HG03097 (cell line): ENCODE results near the gene AGBL4.

Experiments
- ATAC-seq: cut with Tn5 transposase; IDR thresholded peaks from one replicate; pipeline ENCODE4 v1.9.1; 2021; ENCODE audit not compliant: unreplicated experiment, low FRiP score

Gene AGBL4

DNA sequence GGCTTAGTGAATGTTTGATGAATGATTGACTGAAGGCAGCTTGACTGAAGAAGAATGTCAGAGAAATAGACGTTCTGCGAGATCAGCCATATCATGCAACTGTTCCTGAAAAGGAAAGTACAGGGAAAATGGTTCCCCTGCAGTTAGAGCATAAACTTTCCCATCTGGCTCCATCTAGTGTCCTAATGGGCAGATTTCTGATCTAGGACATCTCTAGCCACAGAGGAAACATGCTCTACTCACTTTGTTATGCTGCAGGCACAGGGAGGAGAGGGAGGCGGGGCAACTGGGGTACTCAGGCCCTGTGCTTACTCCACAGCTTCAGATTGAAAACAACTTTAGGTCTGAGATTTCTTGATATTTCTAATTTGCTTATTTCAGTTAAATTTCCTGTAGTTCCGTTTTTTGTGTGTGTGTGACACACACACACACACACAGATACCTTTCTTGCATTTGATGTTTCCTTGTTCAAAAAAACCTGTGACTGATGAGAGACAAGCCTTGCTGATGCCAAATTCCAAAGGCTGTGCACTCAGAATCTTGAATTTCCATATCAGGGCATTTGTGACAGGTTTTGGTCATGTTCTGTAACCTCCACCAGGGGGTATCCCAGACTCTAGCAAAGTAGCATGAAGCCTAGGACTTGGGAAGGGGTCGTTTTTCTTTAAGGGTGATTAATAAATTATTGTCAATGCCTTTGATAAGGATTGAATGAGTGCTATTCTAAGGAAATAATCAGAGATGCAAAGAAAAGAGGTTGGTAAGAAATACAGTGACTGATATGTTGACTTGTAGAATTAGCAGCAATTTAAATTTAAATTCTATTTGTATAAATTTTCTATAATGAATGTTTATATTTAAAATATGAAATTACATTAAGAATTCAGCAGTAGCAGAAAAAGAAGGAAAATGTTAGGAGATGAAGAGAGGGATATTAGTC lies 1107.4 kb downstream of the AGBL4 start:
- no peak for ATAC-seq

- ATAC-seq = no peak
Measured at GRCh38 chr1:48908606-48909005, 1115.1 kb downstream of the AGBL4 start.

DNA sequence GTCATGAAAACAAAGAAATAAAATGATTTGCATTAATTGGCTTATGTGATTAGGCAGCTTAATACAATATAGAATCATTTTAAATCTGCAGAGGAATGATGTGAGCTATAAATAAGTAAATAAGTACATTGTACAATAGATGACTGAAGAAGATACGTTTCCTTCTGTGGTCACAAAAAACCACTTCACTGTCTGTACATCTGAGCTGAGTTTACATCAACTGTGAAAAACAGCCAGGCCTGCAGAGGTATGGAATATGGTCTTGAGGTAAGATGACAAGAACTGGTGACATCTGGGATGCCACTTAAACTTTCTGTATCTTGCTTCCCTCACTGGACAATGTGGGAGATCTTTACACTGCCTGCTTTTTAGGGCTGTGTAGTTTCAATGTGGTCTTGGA lies 1117.0 kb downstream of the AGBL4 start:
- no peak for ATAC-seq

GRCh38 chr1:48906164-48906563 lies 1117.6 kb downstream of the AGBL4 start:
- no peak for ATAC-seq

GRCh38 chr1:48903291-48903690 lies 1120.5 kb downstream of the AGBL4 start:
- ATAC-seq = no peak

DNA sequence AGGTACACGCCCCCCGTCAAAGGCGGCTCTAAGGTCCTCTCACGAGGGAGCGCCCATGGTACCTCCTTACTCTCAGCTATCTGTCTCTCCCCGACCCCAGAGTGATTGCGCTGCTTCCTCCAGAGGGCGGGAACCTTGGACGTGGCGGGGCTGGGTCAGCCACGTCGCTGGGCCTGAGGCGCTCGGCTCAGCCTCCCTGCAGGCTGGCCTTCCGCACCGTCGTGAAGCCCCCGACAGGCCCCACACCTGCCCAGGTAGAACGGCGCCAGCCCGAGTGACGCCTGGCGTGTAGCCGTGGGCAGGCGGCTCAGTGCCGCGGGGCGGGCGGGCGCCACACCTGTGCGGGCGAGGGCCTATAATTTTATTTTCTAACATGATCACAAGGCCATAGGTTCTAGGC lies 1124.9 kb downstream of the AGBL4 start:
- no peak for ATAC-seq

- ATAC-seq = no peak
Measured at GRCh38 chr1:48889615-48890014, 1134.1 kb downstream of the AGBL4 start.

DNA sequence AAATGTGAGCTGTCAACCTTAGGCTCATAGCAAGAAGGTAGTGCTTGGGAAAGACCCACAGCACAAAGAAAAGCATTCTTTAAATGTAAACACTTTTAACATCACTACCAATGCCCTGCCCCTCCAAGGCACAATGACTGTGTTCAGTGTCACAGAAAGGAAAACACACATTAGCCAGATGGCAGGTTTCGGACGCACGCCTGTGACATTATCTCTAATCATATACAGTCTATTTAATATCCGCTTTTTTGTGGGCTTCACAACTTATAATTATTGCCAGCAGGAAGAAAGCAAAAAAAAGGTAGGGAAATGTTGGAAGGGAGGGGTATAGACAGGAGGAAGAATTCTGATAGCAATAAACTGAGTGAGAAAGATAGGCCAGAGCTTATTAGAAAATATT lies 1134.7 kb downstream of the AGBL4 start:
- ATAC-seq = no peak

DNA sequence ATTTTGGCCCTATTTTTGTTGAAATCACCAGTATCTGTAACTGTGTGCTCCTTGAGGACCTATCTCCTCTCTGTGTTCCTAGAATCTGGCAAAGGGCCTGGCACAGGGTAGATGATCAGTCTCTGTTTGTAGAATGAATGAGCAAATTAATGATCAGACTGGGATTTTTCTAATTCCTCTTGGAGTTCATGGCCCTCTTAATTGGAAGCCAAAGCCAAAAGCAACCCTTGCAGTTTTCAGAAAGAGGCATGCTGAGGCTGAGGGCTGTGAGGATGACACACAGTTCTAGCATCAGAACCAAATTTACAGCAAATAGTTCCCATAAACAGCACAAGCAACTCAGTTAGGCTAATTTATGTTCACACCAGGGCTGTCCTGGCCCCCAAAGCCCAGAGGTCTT lies 1136.0 kb downstream of the AGBL4 start:
- ATAC-seq = no peak

DNA sequence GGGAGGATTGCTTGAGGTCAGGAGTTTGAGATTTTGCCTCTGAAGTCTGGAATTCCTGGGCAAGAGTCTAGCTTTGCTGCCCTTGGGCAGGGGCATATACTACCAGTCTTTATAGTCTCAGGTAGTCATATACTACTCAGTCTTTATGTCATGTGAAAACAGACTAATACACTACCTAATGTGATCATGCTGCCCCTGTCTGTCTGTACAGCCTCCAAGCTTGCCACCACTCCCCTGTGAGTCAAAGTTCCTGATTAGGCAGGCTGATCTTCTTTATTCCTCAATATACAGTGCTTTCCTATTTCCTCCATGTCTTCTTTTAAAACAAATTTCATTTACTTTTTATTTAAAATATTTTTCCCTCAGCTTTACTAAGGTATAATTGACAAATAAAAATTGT lies 1141.7 kb downstream of the AGBL4 start:
- ATAC-seq = no peak

DNA sequence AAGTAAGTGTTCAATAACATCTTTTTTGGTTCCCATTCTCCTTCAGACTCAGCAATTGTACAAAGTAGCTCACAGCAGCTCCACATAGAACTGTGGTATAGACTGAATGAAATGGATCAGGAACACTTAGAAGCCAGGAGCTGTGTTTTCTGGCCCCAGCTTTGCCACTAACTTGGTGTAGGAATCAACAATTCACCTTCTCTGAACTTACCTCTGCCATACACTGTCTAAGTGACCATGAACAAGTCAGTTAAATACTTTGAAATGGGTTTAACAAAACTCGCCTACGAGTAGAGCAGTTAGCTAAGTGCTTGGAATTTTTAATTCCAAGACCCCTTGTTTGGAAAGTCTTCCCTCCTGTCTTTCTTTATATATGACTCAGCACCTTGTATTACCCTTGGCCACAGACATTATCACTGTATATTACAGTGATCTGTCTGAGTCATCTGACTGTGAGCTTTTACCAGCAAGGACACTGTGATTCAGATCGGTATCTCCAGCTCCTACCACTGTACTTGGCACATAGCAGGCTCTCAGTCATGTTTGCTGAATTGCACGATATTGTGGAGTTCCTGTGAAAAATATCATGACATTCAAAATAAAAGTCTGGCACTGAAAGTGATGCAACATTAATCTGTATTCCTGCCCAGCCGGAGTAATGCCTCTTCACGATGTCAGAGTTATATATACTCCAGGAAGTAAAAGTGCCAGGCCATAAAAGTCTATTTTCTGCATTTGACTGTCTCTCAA lies 1145.4 kb downstream of the AGBL4 start:
- ATAC-seq = no peak

DNA sequence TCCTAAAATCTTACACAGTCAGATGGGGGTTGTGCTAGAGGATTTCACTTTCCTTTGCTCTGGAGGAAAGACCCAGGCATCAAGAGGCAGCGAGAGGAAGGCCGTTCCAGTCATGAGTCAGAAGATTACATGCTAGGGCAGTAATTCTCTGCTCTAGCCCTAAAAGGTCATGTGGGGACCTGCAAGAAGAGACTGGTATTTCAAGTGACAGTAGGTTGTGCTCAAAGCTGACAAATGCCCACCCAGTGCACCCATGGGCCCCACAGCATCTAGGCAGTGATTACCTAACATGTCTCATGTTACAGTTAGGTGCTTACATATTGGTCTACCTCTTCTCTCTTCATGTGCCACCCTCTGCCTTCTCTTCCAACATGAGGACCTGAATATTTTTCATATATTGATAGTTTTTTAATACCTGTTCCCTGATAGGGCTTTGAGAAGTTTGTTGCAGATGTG lies 1147.4 kb downstream of the AGBL4 start:
- ATAC-seq = no peak

DNA sequence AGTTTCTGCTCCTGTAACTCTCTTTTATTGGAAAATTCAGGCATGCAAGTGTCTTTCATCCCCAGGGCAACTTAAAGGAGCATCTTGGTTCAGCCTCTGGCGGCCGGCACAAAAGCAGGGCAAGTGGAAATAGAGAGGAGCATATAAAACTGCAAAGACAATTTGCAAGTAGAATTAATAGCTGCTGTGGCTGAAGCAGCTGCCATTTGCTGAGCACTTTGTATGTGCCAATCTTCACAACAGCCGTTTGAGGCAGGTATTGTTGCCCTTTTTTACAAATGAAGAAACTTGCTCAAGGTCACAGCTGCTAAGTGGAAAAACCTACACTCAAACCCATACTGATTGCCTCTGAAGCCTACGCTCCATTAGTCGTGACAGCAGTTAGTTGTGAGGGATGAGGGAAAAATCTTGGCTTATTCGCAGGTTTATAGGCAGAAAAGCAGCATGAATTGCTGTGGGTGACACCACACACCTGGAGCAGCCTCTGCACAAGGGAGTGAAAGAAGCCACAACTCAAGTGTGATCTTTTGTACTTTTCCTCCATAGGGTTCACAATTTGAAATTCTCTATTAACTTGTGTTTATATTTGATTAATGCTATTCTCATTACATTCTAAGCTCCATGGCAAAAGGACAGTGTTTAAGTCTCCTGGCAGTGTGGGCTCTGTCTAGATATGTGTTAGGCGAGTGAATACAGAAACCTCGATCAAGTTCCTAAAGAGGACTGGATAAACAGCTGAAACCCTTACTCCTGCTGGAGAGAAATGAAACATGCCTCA lies 1148.0 kb downstream of the AGBL4 start:
- ATAC-seq = no peak

DNA sequence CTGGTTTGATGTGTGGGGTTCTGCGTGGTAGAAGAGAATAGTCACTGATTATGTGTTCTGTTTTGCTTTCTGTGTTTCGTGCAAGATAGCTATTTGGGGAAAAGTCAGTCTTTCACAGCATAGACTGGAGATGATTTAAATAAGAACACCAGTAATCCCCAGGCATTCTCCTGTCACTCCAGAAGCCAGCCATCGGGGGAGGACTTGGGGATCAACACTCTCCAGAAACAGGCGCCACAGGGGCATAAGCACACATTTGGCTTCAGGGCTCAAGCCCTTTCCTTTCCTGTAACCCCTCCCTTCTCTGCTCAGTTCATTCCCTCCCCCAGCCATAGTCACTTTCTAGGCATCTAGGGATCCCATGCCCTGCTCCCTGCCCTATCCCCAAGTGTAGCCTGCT lies 1149.8 kb downstream of the AGBL4 start:
- ATAC-seq = no peak

- ATAC-seq = no peak
Measured at GRCh38 chr1:48870596-48870995, 1153.2 kb downstream of the AGBL4 start.

- no peak for ATAC-seq
Measured at GRCh38 chr1:48869116-48869893, 1154.4 kb downstream of the AGBL4 start.

DNA sequence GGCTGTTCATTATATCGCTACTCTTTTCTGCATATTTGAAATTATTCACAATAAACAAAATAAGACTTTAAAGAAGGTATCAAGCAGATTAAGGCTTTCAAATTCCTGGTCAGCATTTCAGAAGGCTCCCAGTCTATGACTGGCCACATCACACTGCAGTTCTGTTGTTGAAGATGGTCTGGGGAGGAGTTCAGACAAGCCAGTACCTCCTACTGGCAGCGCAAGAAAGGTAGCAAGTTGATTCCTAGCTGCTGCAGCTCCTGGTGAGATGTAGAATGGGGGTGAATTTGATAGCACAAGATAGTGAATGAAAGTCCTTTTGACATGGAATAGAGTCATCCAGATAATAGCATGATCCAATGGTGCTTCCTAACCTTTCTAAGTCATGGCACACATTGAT lies 1158.8 kb downstream of the AGBL4 start:
- no peak for ATAC-seq

- no peak for ATAC-seq
Measured at GRCh38 chr1:48859456-48859855, 1164.3 kb downstream of the AGBL4 start.

DNA sequence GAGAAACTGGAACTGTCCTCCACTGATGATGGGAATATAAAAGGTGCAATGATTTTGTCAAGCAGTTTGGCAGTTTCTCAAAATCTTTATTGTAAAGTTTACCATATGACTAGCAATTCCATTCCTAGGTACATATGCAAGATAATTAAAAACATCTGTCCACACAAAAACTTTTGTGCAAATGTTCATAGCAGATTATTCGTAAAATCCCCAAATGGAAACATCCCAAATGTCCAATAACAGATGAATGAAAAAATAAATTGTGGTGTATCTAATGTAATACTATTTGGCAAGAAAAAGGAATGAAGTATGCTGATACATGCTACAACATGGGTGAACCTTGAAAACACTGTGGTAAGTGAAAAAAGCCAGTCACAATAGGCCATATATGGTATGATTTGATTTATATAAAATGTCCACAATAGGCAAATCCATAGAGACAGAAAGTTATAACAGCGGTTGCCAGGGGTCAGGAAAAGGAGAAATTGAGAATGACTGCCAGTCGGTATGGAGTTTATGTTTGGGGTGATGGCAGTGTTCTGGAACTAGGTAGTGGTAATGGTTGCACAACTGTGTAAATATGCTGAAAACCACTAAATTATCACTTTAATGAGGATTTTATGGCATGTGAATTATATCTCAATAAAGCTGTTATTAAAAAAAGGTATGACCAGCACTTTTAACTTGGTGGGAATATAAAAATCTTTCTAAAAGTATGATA lies 1165.4 kb downstream of the AGBL4 start:
- no peak for ATAC-seq

GRCh38 chr1:48853006-48853405 lies 1170.7 kb downstream of the AGBL4 start:
- ATAC-seq = no peak
